Suppressor macrophage treated with lipopolysaccharide for 1 hour (primary cell): ENCODE measurements around the gene MSN.

Experiments
- DNase-seq, 3 donors: peaks; one replicate each; pipeline ENCODE4 v3.0.0-alpha.2; 2020 to 2022

MSN gene

DNA sequence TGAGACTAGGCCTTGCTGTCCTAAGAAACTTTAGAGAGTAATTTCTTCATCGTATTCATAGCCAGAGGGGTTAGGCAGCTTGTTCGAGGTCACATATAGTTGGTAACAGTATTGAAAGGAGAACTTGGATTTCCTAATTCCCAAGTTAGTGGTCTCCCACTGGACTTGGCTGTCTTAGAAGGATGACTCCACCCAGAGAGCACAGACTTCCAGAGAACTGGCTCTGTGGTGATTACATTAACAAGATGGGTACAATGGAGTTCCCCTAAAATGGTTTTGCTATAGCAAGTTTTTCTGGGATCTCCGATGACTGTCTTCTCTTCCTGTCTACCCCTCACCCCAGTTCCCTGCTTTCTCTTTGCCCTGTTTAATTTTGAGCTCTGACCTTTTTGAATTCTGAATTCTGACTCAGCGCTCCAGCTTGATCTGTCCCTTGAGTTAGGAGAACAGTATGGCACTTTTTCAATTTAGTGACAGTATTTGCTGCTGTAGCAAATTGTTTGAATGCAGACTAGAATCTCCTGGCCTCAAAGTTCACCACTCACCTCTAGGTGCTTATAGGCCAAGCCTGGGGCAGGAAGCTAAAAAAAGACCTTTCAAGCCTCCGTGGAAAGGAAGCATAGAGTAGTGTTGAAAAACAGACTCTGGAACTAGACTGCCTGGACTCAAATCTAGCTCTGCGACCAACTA lies 6.9 kb downstream of the MSN start:
- peak; percentile 79 to 92 (median 86) for DNase-seq

DNA sequence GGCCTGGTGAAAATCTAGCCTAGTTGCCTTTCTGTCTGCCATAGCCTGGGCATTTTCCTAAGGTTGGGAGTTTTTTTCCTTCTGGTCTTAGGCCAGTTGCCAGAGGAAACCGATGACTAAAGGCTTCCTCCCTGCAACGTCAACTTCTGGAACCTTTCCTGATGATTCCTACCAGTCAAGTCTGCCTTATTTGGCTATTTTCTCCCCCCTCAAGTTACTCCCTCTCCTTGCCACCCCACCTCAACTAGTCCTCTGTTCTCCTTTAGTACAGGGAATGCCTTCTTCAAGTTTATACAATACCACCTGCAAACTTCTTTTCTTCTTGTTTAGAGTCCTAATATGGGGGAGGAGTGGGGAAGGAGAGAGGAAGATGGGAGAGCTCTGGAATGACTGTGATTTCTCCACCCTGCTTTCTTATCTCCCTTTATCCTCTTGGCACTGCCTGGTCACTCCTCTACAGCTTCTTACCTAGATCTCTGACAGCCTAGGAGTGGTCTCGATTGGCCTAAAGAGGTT lies 10.6 kb downstream of the MSN start:
- DNase-seq = peak; percentile 58 to 79 (median 63)

DNA sequence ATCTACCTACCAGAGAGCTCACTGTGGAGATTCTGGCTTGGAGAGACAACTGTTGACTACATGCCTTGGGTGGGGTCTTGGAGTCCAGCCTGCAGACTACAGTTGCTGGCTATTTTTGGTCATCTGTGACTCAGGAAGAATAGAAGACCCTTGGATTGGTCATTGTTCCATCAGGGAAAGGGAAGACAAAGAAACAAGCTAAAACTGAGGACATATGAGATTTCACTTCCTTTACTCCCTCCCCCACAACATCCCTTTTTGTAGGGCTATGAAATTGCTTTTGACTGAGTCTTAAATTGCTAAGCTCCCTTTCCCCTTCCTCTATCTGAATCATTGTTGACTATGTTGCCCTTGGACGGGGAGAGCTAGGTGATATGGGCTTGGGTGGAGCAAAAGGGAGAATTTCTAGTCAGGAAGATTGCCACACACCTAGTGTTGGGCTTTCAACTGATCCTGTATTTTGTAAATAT lies 11.7 kb downstream of the MSN start:
- DNase-seq = peak; percentile 65 to 80 (median 76)

DNA sequence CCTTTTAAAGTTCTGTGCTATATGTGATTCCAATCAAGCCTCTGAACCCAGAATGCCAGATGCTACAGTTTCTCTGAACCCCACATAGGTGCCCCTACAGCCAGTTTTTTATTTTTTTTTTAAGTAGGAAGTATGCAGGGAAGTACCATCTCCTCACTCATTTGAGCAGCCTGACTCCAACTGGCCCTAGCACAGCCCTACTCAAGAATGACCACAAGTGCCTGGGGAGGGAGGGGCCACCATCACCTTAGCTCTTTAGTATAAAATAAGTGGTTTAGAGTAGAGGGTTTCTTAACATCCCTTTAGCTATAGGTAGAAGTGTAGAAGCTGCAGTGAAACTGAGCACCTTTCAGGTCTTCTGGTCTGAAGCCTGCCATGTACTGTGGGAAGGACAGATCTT lies 14.4 kb downstream of the MSN start:
- peak in 1 of 3 donors; percentile 13 for DNase-seq

DNA sequence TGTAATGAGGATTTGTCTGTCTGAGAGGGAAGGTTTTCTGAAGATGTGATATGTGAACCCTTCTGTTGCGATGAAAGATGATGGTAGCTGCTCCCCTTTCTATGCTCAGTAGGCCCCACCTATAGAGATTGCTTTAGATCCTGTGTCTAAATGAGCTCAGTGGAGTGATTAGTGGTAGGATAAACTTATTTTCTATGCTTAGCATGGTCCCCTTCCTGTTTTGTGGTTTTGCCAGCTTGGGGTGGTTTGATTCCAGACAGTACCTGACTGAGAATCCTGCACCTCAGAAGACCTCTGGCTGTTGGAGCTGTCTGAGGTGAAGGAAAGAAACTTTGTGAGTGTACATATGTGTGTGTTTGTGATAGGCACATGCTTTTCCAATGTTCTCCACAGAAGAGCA lies 17.7 kb downstream of the MSN start:
- peak in 1 of 3 donors; percentile 12 for DNase-seq

DNA sequence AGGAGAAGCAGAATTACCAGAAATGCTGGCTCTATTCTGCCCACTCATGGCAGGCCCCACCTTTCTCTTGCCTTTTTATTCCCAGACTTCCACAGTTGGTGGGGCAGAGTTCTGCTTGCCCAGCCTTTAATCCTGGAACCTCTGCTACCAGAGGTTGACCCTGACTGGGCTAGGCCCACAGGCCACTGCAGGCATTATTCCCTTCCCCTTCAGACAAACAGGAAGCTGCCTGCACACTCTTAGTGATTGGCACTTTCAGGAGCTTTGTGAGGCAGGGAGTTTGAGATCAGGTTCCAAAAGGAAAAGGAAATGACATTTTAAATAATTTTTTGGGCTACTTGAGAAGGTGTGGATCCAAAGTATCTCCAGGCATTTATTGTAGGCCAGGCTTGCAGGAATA lies 18.8 kb downstream of the MSN start:
- DNase-seq = peak in 1 of 3 donors; percentile 19

DNA sequence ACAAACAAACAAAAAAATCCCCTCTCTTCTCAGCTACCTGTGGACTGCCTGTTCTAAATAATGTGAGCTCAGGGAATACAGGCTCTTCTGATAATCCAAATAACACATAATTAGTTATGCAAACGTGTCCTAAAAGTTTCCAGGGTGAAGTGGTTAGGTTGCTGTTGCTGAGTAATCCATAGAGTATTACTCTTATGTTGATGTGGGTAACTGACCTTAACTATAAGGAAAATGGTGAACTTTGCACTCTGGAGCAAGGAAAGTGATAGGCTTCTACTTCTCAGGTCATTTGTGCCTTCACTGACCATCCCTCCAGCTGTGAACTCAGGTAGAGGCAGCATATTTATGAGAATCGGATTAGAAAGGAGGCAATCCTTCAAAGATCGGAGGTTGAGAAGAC lies 19.9 kb downstream of the MSN start:
- DNase-seq = peak in 1 of 3 donors; percentile 42

DNA sequence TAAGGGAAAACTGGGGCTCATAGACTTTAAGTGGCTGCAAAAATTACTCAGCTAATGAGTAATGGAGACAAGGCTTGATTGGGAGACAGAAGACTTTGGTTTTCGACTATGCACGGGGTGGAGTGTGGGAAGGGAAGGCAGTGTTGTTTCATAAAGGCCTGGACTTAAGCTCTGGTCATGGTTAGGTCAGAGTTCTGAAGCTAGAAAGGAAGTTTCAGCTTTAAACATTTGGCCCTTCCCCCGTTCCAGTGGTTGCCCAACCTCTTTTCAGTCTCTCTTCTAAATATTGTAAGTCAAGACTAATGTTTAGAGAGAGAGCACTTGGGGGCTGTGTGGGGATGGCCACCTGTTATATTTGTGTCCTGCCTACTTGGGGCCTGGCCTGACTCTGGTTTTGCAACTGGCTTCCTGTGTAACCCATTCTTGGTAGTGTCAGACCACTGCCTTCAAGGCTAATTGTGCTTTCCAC lies 21.0 kb downstream of the MSN start:
- peak; percentile 72 to 79 (median 77) for DNase-seq

DNA sequence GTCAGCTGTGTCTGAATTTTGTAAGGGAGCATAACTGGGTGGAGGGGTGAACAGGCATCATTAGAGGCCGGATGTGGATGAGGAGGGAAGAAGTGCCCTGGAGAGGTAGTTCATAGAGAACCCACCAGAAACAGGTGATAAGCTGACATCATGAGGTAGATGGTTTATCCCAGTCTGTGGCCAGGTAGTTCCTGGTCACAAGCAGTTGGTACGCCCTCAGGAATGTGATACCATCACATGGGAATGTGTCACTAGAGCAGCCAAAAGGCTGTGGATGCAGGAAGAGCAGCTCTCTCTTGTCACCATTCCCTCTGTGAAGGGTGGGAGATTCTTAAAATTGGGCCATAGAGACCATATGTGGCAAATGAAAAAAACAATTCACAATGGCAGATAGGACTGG lies 21.9 kb downstream of the MSN start:
- DNase-seq = no peak

DNA sequence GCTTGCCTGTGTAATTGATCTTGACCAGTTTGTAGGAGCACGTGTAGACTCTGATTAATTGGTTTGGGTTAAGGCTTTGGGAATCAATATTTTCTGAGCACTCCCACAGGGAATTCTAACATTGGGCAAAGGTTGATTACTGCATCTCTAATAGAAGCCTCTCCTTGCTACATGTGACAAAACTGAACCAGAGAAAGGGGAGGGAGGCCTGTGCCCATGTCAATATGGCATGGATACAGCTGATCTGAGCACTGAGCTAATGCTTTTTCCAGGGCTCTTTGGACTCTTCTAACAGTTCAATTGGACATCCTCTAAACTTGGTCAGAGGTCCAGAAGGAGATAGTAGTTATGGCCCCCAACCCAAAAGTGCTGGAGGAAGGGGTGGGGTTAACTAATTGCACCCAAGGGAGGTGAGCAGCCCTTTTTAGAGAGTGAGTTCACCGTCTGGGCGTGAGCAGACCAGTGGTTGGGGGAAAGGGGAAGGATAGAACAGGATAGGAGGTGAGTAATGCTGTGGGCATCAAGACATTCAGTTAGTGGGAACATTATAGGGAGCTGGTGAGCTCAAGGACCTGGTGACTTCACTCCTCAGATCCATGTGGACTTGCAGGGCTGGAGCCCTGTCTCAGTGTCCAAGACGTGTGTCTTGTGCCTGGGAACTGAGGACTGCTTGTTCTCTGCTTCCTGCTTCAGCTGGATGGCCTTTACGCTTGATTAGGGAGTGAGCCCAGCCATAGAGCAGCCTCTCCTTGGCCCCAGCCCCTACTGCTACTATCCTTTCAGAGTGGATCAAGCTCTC lies 22.8 kb downstream of the MSN start:
- peak; percentile 63 to 80 (median 65) for DNase-seq

DNA sequence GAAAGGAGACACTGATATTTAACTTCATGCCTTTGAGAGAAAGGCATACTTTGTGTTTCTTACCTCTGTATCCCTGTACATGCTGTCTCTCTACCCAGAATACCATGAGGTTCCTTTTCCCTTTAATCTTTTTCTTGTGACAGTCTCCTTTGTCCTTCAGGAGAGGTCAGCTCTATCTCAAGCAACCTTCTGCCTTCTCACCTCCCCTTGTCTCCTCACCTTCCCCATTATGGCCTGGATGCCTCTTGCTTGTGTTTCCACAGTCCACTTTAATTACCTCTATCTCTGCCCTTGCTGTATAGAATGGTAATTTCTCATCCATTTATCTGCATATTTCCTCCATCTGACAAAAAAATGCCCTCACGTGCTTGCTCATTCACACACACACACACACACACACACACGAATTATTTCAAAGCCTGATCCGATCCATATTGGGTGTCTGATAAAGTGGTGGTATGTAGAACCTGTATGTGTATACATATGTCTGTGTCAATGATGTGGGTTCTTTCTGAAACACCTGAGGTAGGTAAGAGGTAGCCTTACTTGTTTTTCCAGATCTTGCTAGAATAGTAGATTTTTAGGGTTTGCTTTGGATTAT lies 28.5 kb downstream of the MSN start:
- DNase-seq = no peak

DNA sequence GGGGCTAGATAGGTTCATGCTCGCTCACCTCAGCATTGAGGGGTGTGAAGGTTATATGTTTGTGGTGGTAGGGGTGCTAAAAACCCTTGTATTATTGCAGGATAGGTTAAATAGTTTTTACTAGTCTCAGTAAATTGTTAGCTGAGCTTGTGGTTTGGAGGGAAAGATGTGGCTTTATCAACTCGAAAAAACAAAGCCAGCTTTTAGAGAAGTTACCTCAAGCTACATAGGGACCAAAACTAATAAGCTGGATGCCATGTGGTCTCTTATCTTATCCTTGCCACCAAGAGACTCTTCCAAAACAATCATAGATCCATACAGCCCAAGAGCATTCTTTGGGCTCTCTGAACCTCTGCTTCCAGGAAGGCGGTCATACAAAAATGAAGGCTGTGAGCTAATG lies 29.2 kb downstream of the MSN start:
- DNase-seq = no peak

DNA sequence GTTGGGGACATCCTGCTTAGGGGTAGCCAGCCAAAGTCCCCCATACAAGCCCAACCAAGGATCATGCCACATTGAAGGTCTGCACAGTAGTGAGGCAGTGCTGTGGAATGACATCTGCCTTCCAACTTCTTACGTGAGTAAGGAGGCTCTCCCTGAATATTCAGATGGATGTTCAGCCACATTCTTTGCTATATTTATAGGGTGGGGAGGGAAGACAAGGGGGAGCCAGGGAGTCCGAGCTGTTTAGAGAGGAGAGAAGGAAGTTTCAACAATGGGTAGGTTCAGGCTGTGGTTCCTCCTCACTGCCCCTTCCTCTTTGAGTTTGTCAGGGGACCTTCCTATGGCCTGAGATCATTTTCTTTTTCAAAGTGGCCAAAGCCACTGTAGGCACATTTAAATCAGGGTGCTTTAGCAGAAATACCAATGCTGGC lies 29.8 kb downstream of the MSN start:
- peak; percentile 48 to 68 (median 49) for DNase-seq

DNA sequence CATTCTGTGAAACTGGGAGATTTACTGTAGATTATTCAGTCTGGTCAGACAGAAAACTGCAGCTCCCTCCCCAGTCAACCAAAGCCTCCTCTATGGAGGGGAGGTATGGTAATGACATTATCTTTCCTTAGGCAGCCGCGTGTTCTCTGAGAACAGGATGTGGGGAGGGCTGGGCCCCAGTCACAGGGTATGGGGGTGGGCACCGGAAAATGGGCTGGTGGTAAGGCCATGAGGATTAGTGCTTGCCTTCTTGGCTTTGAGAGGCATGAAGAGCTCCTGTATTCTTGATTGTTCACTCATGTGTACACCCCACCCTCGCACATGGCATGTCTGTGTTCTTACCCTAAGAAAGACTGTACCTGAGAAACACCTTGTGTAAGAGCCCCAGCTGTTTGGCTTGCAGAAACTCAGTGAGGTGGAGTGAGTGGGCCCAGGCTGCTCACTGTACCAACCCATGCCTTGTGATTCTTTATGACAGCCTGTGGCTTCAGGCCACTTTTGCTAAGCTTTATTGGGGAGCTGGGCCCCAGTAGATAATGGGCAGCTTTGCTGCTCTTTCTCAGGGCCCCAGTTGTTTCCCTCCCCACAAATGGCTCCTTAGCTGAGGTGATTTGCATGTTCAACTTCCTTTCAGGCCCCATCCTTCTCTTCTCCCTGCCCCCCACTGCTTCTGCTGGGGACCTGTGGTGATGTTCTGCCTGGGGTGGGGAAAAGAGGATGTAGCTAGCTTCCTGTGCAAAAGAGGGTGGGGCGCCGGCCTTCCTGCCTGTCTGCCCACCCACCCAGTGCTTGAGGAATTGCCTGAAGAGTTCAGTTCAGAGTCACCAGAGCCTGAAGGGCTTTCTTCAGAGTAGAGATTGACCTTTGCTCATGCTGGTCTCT lies 30.7 kb downstream of the MSN start:
- DNase-seq = peak; percentile 67 to 79 (median 73)

DNA sequence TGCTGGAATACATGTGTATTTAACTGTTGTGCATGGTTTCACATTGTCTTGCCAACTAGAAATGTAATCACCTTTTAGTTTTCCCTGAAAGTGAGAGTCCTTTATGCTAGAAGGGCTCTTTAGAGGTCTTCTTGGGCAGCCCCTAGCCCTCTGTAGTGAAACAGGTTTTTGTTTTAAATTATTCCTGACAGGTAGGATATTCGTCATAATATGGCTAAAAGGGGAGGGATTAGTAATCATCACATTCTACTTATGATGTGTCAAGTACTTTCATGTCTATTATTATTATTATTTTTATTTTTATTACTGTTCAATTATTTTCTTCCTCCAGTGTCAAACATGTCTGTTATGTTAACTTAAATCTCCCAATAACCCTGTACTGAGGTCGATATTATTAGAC lies 35.5 kb downstream of the MSN start:
- DNase-seq = no peak

DNA sequence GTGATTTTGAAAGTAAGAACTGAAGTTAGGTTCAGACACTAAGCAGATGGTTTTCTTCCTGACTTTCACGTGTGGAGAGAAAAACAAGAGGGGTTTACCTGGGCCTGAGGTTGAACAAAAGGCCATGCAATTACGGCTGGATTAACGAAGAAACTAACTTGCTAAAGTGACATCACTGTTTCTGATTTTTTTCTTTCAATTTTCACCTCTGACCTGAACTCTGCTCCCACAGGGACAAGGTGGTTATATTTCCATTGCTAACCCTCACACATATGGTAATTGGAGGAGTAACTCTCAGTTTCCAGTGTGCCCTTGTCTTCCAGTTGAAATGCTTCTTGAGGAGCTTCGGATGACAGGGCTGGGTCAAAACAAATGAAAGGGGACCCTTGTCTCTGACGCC lies 38.0 kb downstream of the MSN start:
- DNase-seq = no peak

DNA sequence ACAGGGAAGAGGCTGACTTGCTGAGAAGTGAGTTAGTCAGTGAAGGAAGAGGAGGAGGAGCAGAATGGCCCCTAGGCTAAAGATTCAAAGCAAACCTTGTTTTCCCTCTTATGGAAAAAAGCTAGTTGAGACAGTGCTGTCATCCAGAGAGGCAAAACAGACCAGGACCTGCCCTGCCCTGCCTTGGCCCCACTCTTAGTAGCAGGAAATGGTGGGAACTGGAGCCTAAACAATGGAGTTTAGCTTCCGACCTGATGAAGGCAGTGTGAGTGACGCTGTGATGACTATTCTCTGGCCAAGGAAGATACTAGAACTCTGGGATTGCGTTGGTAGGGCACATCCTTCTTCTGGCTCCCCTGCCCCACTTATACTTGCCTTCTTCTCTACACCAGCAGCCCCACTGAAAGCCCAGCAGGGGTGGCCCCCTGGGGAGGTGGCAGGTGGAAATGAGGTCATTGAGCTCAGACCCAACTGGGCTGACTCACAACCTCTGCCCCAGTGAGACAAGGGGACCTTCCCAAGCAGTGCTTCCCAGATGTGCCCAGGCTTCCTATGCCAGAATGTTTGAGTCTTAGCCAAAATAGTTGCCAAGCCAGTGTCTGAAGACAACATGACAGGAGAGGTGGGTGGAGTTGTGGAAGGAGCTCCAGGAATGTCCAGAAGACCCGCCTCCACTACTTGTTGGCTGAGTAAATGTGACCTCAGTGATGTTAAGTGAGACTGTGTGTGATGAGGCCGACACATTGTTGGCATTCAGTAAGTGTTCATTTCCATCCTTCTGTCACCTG lies 38.8 kb downstream of the MSN start:
- DNase-seq = peak; percentile 78 to 92 (median 87)

DNA sequence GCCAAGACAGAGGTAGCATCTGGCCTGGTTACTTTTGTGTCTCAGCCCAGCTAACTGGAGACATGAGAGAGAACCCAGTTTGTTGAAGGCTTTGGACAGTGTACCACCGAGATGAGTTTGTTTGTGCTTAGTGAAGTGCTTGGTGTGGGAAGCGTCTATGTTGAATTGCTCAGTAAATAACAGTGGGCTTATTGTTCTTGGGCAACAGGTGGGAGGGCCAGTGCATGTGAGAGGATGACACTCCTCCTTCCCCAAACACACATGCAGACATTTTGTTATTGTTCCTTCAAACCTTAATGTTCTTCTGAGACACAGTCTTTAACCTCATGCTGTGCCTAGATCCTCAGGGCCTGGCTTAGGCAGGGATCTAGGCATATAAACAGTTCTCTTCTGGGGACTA lies 39.7 kb downstream of the MSN start:
- peak in 2 of 3 donors; percentile 44 to 45 for DNase-seq

DNA sequence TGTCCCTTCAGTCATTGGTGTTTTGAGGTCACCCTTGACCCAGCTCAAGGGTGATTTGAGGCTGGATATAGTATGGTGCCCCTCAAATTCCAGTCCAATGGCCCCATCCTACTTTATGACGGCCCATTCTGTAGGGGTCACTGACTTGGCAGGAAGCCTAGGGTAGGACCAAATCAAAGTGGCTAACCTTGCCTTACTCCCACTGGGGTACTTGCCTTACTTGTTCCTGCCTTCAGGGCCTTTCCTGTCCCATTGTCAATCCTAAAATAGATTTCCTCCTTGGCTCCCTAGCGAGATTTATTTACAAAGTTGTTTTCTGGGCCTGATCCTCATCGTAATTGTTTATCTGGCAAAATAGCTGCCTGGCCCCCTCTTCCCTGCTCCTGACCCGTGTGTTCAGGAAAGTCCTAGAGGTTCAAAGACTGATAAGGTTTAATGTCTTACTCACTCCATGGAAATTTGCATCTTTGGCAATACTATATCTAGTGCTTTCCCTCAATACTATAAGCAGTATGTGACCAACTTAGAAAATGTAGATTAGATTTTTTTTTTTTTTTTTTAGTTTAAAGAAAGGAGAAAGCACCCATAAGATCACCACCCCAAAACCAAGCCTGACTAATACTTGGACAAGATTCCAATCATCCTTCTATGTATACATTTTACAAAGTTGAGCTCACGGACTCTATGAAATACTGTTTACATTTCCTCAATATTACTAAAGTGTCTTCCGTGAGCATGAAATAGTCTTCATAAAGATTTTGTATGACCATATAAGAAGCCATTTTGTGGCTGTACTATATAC lies 44.8 kb downstream of the MSN start:
- DNase-seq = peak; percentile 46 to 84 (median 73)

DNA sequence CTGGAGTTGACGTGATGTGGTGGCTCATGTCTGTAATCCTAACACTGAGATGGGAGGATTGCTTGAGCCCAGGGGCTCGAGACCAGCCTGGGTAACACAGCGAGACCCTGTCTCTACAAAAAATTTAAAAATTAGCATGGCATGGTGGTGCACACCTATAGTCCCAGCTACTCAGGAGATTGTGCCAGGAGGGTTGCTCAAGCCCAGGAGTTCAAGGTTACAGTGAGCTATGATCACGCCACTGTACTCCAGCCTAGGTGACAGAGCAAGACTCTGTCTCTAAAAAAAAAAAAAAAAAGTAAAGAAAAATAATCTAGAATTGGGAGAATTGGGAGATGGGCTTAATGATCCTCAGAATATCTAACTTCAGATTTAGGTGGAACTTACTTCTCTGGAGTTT lies 51.1 kb downstream of the MSN start:
- no peak for DNase-seq
